ENCODE measurements around the gene PIGC.

The PIGC gene

DNA sequence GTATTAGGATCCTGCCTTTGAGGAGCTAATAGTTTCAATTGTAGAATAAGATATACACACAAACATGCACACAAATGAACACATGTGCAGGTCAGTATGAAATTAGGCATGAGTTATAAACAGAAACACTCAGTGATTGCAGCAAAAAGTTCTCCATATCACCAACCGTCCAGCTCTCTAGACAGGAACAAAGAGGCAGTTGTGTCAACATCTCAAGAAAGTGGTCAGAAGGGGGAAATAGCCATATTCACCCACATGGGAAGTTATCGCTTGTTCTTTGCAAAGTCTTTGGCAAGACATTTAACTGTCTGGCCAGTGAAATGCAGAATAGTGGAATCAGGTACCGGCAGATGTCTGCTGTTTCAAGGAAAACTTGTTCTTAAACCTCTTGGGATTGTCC lies 29.4 kb upstream of the PIGC start:
- DNase-seq: no peak
- Histone ChIP-seq H3K9ac (ENCODE audit: low read length) (no peak overlapping the region), H3K4ac (ENCODE audit: low read depth in 1 of 2, low read length in 2 of 2) (no peak overlapping the region), H3K18ac (ENCODE audit: low read depth in 1 of 2, low read length in 2 of 2) (no peak overlapping the region), H2BK15ac (ENCODE audit: low read depth, poor library complexity, severe bottlenecking) (no peak overlapping the region), H3K23ac (ENCODE audit: low read length in 2 of 2) (no peak overlapping the region), H2AK5ac (ENCODE audit: low read length, severe bottlenecking) (no peak overlapping the region), H2BK120ac (ENCODE audit: low read depth, low read length) (no peak overlapping the region), H4K8ac (ENCODE audit: low read length) (no peak overlapping the region), H3K4me3 (ENCODE audit: insufficient read depth in 1 of 2, low read depth in 1 of 2, low read length in 2 of 2) (no peak overlapping the region), H2BK12ac (ENCODE audit: low read length in 2 of 2) (no peak overlapping the region), H3K14ac (ENCODE audit: low read length in 2 of 2) (no peak overlapping the region), H2AFZ (ENCODE audit: low read depth, low read length) (no peak overlapping the region), H3K9me3 (ENCODE audit: control insufficient read depth, low read length) (no peaks in the 10 kb centered on the region), H3K4me1 (ENCODE audit: control insufficient read depth, insufficient read depth, low read depth, low read length) (peaks cover 3% of the 10 kb centered on the region), H2BK5ac (ENCODE audit: low read depth, low read length, poor library complexity, severe bottlenecking) (no peak overlapping the region), H4K91ac (ENCODE audit: low read length) (no peak overlapping the region), H3K4me2 (ENCODE audit: low read length, poor library complexity, severe bottlenecking) (no peak overlapping the region), H3K27ac (ENCODE audit: low read length, poor library complexity, severe bottlenecking) (no peak overlapping the region), H3K27me3 (ENCODE audit: control insufficient read depth in 1 of 2, insufficient read depth in 1 of 2, low read length in 2 of 2) (no peaks in the 10 kb centered on the region), H3K36me3 (ENCODE audit: control insufficient read depth in 1 of 2, insufficient read depth in 2 of 2, low read depth in 1 of 2, low read length in 2 of 2) (no peaks in the 10 kb centered on the region), H3K79me1 (replicated peaks; ENCODE audit: low read length, poor library complexity, severe bottlenecking) (no peaks in the 10 kb centered on the region)
- 83% methylated on average over 3 of the region's 3 CpGs for WGBS

DNA sequence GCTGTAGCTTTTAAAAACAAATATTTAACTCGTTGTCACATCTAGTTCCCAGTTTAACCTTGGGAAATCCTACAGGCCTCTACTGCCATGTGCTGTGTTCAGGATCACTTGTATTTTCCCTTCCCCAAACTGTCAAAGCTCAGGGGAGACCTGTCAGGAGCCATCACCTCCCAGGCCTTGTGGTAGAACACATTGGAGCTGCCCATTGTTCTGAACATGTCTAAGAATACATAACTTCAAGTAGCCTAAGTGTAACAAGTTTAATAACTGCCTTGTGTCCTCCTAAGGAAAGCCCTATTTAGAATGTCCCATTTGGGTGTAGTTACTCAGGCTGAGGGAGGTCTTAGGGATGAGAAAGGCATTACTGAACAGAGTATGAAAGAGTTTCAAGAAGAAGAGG lies 28.6 kb upstream of the PIGC start:
- H3K79me1 ChIP-seq (replicated peaks; ENCODE audit: low read length, poor library complexity, severe bottlenecking): no peaks in the 10 kb centered on the region
- H3K27ac ChIP-seq (ENCODE audit: low read length, poor library complexity, severe bottlenecking): no peak overlapping the region
- no peak overlapping the region for H3K18ac ChIP-seq (ENCODE audit: low read depth in 1 of 2, low read length in 2 of 2)
- H3K36me3 ChIP-seq (ENCODE audit: control insufficient read depth in 1 of 2, insufficient read depth in 2 of 2, low read depth in 1 of 2, low read length in 2 of 2): no peaks in the 10 kb centered on the region
- 83% methylated on average over 1 of the region's 1 CpG for WGBS
- H2AK5ac ChIP-seq (ENCODE audit: low read length, severe bottlenecking): no peak overlapping the region
- H2BK120ac ChIP-seq (ENCODE audit: low read depth, low read length): no peak overlapping the region
- no peak overlapping the region for H4K91ac ChIP-seq (ENCODE audit: low read length)
- H3K4me1 ChIP-seq (ENCODE audit: control insufficient read depth, insufficient read depth, low read depth, low read length): peaks cover 3% of the 10 kb centered on the region
- no peak overlapping the region for H3K4me2 ChIP-seq (ENCODE audit: low read length, poor library complexity, severe bottlenecking)
- no peak overlapping the region for H2BK12ac ChIP-seq (ENCODE audit: low read length in 2 of 2)
- no peak overlapping the region for H3K4ac ChIP-seq (ENCODE audit: low read depth in 1 of 2, low read length in 2 of 2)
- no peak overlapping the region for H2BK5ac ChIP-seq (ENCODE audit: low read depth, low read length, poor library complexity, severe bottlenecking)
- no peak overlapping the region for H3K23ac ChIP-seq (ENCODE audit: low read length in 2 of 2)
- H2BK15ac ChIP-seq (ENCODE audit: low read depth, poor library complexity, severe bottlenecking): no peak overlapping the region
- no peak for DNase-seq
- H3K14ac ChIP-seq (ENCODE audit: low read length in 2 of 2): no peak overlapping the region
- H4K8ac ChIP-seq (ENCODE audit: low read length): no peak overlapping the region
- H3K9me3 ChIP-seq (ENCODE audit: control insufficient read depth, low read length): no peaks in the 10 kb centered on the region
- H3K9ac ChIP-seq (ENCODE audit: low read length): no peak overlapping the region
- H2AFZ ChIP-seq (ENCODE audit: low read depth, low read length): no peak overlapping the region
- H3K27me3 ChIP-seq (ENCODE audit: control insufficient read depth in 1 of 2, insufficient read depth in 1 of 2, low read length in 2 of 2): no peaks in the 10 kb centered on the region
- H3K4me3 ChIP-seq (ENCODE audit: insufficient read depth in 1 of 2, low read depth in 1 of 2, low read length in 2 of 2): no peak overlapping the region

DNA sequence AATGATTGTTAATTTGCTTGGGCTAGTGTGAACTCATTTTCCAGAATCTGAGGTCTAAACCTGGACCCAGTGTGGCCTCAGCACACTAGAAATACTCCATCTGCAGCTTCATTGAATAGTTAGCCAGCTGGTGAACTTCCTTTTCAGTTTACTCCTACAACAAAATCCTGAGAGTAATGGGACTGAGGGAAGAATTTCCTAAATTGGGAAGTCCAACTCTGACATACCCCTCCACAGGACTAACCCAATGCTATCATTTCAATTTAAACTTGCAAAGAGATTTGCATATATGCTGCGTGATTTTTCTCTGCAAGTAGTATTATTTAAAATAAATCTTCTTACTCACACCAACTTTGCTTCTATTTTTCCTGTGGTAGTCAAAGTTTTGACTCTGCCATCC lies 27.8 kb upstream of the PIGC start:
- no peak overlapping the region for H2BK15ac ChIP-seq (ENCODE audit: low read depth, poor library complexity, severe bottlenecking)
- no peak overlapping the region for H3K9ac ChIP-seq (ENCODE audit: low read length)
- no peaks in the 10 kb centered on the region for H3K9me3 ChIP-seq (ENCODE audit: control insufficient read depth, low read length)
- H4K8ac ChIP-seq (ENCODE audit: low read length): no peak overlapping the region
- DNase-seq: no peak
- no peak overlapping the region for H3K23ac ChIP-seq (ENCODE audit: low read length in 2 of 2)
- H4K91ac ChIP-seq (ENCODE audit: low read length): no peak overlapping the region
- H3K27ac ChIP-seq (ENCODE audit: low read length, poor library complexity, severe bottlenecking): no peak overlapping the region
- peaks cover 6% of the 10 kb centered on the region for H3K4me1 ChIP-seq (ENCODE audit: control insufficient read depth, insufficient read depth, low read depth, low read length)
- WGBS: no CpG with 5 or more reads among the region's 1 CpG
- H3K36me3 ChIP-seq (ENCODE audit: control insufficient read depth in 1 of 2, insufficient read depth in 2 of 2, low read depth in 1 of 2, low read length in 2 of 2): no peaks in the 10 kb centered on the region
- H3K14ac ChIP-seq (ENCODE audit: low read length in 2 of 2): no peak overlapping the region
- no peak overlapping the region for H2BK12ac ChIP-seq (ENCODE audit: low read length in 2 of 2)
- no peak overlapping the region for H3K4me2 ChIP-seq (ENCODE audit: low read length, poor library complexity, severe bottlenecking)
- H3K4me3 ChIP-seq (ENCODE audit: insufficient read depth in 1 of 2, low read depth in 1 of 2, low read length in 2 of 2): no peak overlapping the region
- H2AK5ac ChIP-seq (ENCODE audit: low read length, severe bottlenecking): no peak overlapping the region
- no peak overlapping the region for H3K18ac ChIP-seq (ENCODE audit: low read depth in 1 of 2, low read length in 2 of 2)
- no peaks in the 10 kb centered on the region for H3K79me1 ChIP-seq (replicated peaks; ENCODE audit: low read length, poor library complexity, severe bottlenecking)
- H3K4ac ChIP-seq (ENCODE audit: low read depth in 1 of 2, low read length in 2 of 2): no peak overlapping the region
- H2AFZ ChIP-seq (ENCODE audit: low read depth, low read length): no peak overlapping the region
- H2BK120ac ChIP-seq (ENCODE audit: low read depth, low read length): no peak overlapping the region
- no peaks in the 10 kb centered on the region for H3K27me3 ChIP-seq (ENCODE audit: control insufficient read depth in 1 of 2, insufficient read depth in 1 of 2, low read length in 2 of 2)
- H2BK5ac ChIP-seq (ENCODE audit: low read depth, low read length, poor library complexity, severe bottlenecking): no peak overlapping the region

DNA sequence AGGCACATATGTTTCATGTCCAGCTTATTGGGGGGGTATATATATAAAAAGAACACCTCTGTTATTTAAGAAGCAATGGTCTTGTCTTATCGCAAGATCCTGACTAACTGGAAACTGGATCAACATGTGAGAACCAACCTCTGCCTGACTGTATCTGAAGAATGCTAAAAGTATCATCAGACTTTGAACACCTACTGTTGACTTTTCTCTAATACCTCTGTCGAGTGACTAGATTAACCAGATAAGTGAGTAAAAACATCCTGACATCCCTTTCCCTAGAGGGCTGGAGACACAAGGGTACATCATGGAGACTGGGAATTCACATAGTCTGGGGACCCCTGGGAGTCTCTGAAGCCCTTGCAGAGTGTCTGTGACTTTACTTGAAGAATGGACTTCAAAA lies 26.3 kb upstream of the PIGC start:
- 100% methylated on average over 2 of the region's 2 CpGs for WGBS
- no peak for DNase-seq
- Histone ChIP-seq H3K9me3 (ENCODE audit: control insufficient read depth, low read length) (no peaks in the 10 kb centered on the region), H3K4me3 (ENCODE audit: insufficient read depth in 1 of 2, low read depth in 1 of 2, low read length in 2 of 2) (no peak overlapping the region), H2BK5ac (ENCODE audit: low read depth, low read length, poor library complexity, severe bottlenecking) (no peak overlapping the region), H4K8ac (ENCODE audit: low read length) (no peak overlapping the region), H2AFZ (ENCODE audit: low read depth, low read length) (no peak overlapping the region), H3K18ac (ENCODE audit: low read depth in 1 of 2, low read length in 2 of 2) (no peak overlapping the region), H3K79me1 (replicated peaks; ENCODE audit: low read length, poor library complexity, severe bottlenecking) (no peaks in the 10 kb centered on the region), H2BK12ac (ENCODE audit: low read length in 2 of 2) (no peak overlapping the region), H3K4me1 (ENCODE audit: control insufficient read depth, insufficient read depth, low read depth, low read length) (peaks cover 3% of the 10 kb centered on the region), H2BK120ac (ENCODE audit: low read depth, low read length) (no peak overlapping the region), H4K91ac (ENCODE audit: low read length) (no peak overlapping the region), H3K14ac (ENCODE audit: low read length in 2 of 2) (no peak overlapping the region), H3K4me2 (ENCODE audit: low read length, poor library complexity, severe bottlenecking) (no peak overlapping the region), H3K4ac (ENCODE audit: low read depth in 1 of 2, low read length in 2 of 2) (no peak overlapping the region), H3K27ac (ENCODE audit: low read length, poor library complexity, severe bottlenecking) (no peak overlapping the region), H3K36me3 (ENCODE audit: control insufficient read depth in 1 of 2, insufficient read depth in 2 of 2, low read depth in 1 of 2, low read length in 2 of 2) (no peaks in the 10 kb centered on the region), H3K27me3 (ENCODE audit: control insufficient read depth in 1 of 2, insufficient read depth in 1 of 2, low read length in 2 of 2) (no peaks in the 10 kb centered on the region), H2BK15ac (ENCODE audit: low read depth, poor library complexity, severe bottlenecking) (no peak overlapping the region), H3K23ac (ENCODE audit: low read length in 2 of 2) (no peak overlapping the region), H2AK5ac (ENCODE audit: low read length, severe bottlenecking) (no peak overlapping the region), H3K9ac (ENCODE audit: low read length) (no peak overlapping the region)
